Measurements from ENCODE around the gene NDE1.
"Not testable (repeated sequence)": the region's sequence is repeated elsewhere in the genome, so short reads cannot be mapped to it uniquely, and the experiment has no call there.

NDE1 gene

DNA sequence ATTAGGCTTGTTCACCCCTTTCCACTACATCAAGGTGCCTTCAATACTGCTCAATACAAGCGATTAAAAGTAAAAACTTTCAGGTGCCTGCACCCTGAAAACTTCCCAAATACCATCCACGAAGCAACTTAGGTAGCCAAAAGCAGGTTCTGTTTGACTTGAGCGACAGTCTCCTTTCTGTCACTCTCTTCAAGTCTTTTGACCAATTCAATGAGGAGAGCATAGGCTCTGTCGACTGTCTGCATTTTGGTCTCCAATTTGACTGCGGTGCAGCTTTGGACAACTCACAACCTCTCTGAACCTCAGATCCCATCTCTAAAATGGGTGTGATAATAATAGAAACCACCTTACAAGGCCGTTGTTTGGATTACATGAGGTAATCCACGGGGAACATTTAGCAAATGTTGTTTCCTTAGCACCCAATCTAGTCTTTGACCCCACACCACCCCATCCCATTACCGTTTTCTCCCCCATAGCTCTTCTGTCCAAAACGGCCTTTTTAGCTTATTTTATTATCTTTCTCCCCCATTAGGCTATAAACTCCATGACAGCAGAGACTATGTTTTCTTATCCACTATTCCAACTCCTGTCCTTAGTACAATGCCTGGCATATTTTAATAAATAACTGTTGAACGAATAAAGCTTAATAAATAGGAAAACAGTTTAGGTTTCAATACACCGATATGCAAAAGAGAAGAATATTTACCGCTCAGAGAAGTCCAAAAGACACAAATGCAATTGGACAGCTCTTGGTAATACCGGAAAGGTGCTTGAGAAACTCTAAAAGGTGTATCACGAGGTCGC, 8.1 kb upstream of the NDE1 start:
- no peak for DNase-seq (ENCODE audit: low spot score)
- Mint-ChIP-seq H3K4me3 (peak overlapping the region; percentile 93), H3K9me3 (no peaks in the 10 kb centered on the region), H3K36me3 (ENCODE audit: low read depth) (peaks cover 22% of the 10 kb centered on the region), H3K27me3 (ENCODE audit: low read depth) (no peaks in the 10 kb centered on the region), H3K27ac (peak overlapping the region; percentile 96), H3K4me1 (ENCODE audit: low read depth) (peaks cover 49% of the 10 kb centered on the region)

DNA sequence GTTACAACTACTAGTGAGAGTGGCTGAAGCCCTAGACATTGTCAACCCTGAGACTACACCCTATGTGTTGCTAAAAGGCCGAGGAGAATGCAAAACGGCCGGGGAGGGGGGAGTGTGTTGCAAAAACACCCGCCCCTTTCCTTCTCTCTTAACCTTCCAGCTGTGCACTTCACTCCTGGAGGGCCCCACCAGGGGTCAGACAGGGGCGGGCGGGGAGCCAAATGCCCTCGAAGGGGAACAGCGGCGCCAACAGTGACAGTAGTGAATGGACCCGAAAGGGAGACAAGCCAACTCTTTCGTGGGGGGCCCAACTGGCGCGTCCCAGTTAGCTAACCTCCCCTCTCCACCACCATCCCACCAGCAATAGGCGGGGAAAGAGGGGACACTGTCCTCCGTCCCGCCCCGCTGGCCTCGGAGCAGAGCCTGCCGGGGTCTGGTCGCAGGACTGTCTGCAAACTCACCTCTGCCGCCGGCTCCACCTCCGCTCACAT, 7.4 kb upstream of the NDE1 start:
- peaks cover 18% of the 10 kb centered on the region for H3K36me3 Mint-ChIP-seq (ENCODE audit: low read depth)
- H3K27ac Mint-ChIP-seq, result peak overlapping the region; percentile 96
- peak overlapping the region; percentile 93 for H3K4me3 Mint-ChIP-seq
- H3K27me3 Mint-ChIP-seq (ENCODE audit: low read depth), result no peaks in the 10 kb centered on the region
- peaks cover 46% of the 10 kb centered on the region for H3K4me1 Mint-ChIP-seq (ENCODE audit: low read depth)
- DNase-seq (ENCODE audit: low spot score), result peak; percentile 65
- H3K9me3 Mint-ChIP-seq, result no peaks in the 10 kb centered on the region

DNA sequence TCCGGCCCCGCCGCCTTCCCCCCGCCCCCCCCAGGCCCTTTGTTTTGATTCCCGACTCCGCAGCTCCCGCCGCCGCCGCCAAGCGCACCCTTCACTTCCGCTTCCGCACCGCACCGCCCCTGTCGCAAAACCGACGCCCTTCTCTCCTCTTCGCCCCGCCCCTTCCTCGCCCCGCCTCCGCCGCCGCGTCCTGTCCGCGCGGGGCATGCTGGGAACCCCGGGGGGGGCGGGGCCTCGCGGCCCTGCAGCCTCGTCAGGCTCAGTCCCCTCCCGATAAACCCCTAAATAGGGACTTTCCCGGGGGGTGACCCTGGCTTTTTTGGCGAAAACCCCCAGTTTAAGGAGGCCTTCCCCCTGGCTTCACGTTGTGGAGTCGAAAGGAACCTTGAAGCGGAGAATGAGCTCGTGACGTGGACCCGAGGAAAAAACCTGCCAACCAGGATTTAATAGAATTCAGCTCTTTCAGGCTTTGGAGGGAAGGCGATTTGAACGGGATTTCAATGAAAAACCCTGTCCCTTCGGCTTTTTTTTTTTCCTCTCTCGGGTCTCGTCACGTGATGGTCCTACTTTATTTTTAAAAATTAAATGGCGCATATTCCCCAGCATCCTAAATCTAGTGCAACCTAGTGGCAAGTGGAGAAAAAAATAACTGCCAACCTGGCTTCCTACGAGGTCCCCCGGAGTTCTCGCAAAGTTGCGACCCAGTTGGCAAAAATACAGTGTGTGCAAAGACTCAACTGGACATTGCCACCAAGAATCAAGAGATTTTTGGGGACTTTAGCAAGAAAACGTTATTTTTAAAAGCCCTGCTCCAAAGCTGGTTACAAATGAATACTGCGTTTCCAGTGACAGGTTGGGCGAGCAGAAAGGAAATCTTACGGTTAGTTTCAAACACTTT, 6.7 kb upstream of the NDE1 start, which contains the start of gene MARF1:
TSS of gene MARF1 (minus strand) at position 107 of the 898 bp plus-strand sequence. CDS start 3,921 bp downstream, outside the sequence.
- H3K27ac Mint-ChIP-seq, result peak within 1 kb of the TSS; percentile 96
- no peaks in the 10 kb centered on the region for H3K27me3 Mint-ChIP-seq (ENCODE audit: low read depth)
- DNase-seq (ENCODE audit: low spot score), result peak; percentile 99
- peak within 1 kb of the TSS; percentile 93 for H3K4me3 Mint-ChIP-seq
- no peaks in the 10 kb centered on the region for H3K9me3 Mint-ChIP-seq
- H3K4me1 Mint-ChIP-seq (ENCODE audit: low read depth), result peaks cover 45% of the 10 kb centered on the region
- H3K36me3 Mint-ChIP-seq (ENCODE audit: low read depth), result peaks cover 15% of the 10 kb centered on the region

DNA sequence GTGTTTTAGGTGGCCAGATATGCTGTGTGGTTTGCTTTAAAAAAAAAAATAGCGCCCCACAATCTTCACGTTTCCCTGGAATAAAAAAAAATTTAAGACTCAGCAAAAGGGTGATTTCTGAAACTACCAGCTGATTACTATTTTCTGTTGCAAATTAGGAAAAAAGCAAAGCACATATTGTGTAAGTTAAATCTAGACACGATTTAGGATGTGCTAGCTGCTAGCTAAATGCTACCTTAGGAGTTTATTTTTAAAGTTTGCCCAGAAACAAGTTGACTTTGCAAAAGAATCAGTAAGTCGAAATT, 6.1 kb upstream of the NDE1 start:
- H3K27me3 Mint-ChIP-seq (ENCODE audit: low read depth), result no peaks in the 10 kb centered on the region
- peaks cover 40% of the 10 kb centered on the region for H3K4me1 Mint-ChIP-seq (ENCODE audit: low read depth)
- H3K27ac Mint-ChIP-seq, result peak overlapping the region; percentile 96
- peak overlapping the region; percentile 93 for H3K4me3 Mint-ChIP-seq
- H3K9me3 Mint-ChIP-seq, result no peaks in the 10 kb centered on the region
- no peak for DNase-seq (ENCODE audit: low spot score)
- peaks cover 9% of the 10 kb centered on the region for H3K36me3 Mint-ChIP-seq (ENCODE audit: low read depth)

DNA sequence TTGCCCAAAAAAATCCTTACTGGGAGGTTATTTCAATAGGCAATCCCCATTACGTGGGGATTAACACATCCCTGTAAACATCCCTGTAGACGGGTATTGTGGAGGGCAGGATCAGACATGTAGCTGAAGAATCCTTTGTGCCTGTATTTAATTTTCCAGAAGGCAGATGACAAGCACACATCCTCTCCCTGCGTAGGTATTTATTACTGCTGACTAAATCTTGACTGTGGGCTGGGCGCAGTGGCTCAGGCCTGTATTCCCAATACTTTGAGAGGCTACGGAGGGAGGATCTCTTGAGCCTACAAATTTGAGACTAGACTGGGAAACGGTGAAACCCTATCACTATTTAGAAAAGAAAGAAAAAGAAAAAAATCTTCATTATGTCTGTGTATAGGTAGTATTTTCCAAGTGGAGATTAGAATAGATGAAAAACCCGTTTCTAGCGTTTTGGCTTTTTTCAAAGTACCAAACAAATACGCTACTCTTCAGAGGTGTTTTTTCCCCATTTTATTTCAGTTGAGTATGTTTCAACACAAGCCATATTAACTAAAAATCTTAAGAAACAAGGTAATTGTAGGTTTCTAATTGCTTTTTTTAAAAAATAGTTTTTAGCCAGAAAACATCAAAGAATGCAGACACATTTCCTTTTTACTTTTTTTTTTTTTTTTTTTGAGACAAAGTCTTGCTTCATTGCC, 5.6 kb upstream of the NDE1 start:
- Mint-ChIP-seq H3K36me3 (ENCODE audit: low read depth) (peaks cover 6% of the 10 kb centered on the region), H3K4me3 (peak overlapping the region; percentile 93), H3K27ac (peak overlapping the region; percentile 96), H3K9me3 (no peaks in the 10 kb centered on the region), H3K27me3 (ENCODE audit: low read depth) (no peaks in the 10 kb centered on the region), H3K4me1 (ENCODE audit: low read depth) (peaks cover 37% of the 10 kb centered on the region)
- no peak for DNase-seq (ENCODE audit: low spot score)

DNA sequence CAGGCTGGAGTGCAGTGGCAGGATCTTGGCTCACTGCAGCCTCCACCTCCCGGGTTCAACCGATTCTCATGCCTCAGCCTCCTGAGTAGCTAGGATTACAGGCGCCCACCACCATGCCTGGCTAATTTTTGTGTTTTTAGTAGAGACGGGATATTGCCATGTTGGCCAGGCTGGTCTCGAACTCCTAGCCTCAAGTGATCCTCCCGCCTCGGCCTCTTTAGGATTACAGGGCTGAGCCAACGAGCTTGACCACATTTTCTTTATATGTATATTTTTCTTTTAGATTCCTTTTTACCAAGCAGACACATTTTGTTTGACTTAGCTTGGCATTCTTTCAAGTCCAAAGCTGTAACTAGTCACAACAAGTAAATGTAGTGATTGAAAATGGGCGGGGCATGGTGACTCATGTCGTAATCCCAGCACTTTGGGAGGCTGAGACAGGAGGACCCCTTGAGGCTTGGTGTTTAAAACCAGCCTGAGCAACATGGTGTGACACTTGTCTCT, 5.0 kb upstream of the NDE1 start:
- not testable (repeated sequence) for H3K36me3 Mint-ChIP-seq (ENCODE audit: low read depth); H3K4me3 Mint-ChIP-seq; DNase-seq (ENCODE audit: low spot score); H3K9me3 Mint-ChIP-seq; H3K27me3 Mint-ChIP-seq (ENCODE audit: low read depth); H3K27ac Mint-ChIP-seq
- H3K4me1 Mint-ChIP-seq (ENCODE audit: low read depth), result peaks cover 36% of the 10 kb centered on the region

DNA sequence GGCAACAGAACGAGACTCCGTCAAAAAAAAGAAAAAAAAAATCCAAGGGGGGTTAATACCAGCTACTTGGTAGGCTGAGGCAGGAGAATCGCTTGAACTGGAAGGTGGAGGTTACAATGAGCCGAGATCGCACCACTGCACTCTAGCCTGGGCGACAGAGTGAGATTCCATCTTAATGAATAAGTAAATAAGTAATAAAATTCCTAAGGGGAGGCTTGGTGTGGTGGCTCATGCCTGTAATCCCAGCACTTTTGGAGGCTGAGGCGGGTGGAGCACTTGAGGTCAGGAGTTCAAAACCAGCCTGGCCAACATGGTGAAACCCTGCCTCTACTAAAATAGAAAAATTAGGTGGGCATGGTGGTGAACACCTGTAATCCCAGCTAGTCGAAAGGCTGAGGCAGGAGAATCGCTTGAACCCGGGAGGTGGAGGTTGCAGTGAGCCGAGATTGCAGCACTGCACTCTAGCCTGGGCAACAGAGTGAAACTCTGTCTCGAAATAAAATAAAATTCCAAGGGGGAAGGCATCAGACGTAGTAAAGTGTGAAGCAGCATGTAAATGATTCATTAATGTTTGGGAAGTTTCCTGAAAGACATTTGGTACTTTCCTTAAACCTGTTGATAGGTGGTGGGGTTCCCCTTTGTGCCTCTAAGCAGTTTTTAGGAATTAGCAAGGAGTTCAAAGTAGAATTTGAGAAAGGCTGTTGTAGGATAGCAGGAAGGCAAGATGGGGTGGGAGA, 3.3 kb upstream of the NDE1 start:
- not testable (repeated sequence) for H3K36me3 Mint-ChIP-seq (ENCODE audit: low read depth); H3K9me3 Mint-ChIP-seq; H3K27ac Mint-ChIP-seq; H3K27me3 Mint-ChIP-seq (ENCODE audit: low read depth); H3K4me3 Mint-ChIP-seq; DNase-seq (ENCODE audit: low spot score)
- peaks cover 23% of the 10 kb centered on the region for H3K4me1 Mint-ChIP-seq (ENCODE audit: low read depth)

DNA sequence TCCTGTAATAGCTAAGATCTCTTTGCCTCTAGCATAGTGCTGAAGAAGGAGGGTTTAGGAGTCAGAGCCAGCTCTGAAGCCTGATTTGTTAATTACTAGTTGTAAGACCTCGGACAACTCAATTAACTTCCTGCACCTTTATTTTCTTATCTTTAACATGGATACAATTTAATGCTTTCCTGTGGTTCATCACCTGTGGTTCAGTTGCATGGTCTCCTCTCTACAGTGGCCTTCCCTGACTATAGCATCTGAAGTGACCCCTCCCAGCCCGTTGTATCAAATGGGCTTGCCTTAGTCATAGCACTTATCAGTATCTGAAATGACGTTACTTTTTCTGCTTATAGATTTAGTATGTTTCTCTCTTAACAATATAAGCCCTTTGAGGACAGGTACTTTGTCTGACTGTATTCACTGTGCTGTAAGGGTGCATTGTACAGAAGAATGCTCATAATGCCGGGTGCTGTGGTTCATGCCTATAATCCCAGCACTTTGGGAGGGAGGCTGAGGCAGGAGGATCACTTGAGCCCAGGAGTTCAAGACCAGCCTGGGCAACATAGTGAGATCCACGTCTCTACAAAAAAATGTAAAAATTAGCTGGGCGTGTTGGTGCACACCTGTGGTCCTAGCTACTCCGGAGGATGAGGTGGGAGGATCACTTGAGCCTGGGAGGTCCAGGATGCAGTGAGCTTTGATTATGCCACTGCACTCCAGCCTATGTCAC, 2.6 kb upstream of the NDE1 start:
- Mint-ChIP-seq H3K36me3 (ENCODE audit: low read depth) (peaks cover 4% of the 10 kb centered on the region), H3K4me3 (no peak overlapping the region), H3K27ac (no peak overlapping the region), H3K4me1 (ENCODE audit: low read depth) (peaks cover 21% of the 10 kb centered on the region), H3K27me3 (ENCODE audit: low read depth) (no peaks in the 10 kb centered on the region), H3K9me3 (no peaks in the 10 kb centered on the region)
- DNase-seq (ENCODE audit: low spot score), result no peak

DNA sequence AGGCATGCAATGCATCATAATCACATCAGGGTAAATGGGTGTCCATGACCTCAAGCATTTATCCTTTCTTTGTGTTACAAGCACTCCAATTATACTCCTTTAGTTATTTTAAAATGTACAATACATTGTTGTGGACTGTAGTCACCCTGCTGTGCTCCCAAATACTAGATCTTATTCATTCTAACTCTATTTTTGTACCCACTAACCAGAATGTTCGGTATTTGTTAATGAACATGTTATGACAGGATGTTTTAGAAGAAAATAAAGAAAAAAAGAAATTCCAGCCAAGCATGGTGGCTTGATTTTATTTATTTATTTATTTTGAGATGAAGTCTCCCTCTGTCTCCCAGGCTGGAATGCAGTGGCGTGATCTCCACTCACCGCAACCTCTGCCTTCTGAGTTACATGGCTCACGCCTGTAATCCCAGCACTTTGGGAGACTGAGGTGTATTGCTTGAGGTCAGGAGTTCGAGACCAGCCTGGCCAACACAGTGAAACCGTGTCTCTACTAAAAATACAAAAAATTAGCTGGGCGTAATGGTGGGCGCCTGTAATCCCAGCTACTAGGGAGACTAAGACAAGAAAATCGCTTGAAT, 1.8 kb upstream of the NDE1 start:
- Mint-ChIP-seq H3K36me3 (ENCODE audit: low read depth) (peaks cover 9% of the 10 kb centered on the region), H3K4me1 (ENCODE audit: low read depth) (peaks cover 29% of the 10 kb centered on the region), H3K27me3 (ENCODE audit: low read depth) (no peaks in the 10 kb centered on the region), H3K27ac (no peak overlapping the region), H3K9me3 (no peaks in the 10 kb centered on the region), H3K4me3 (no peak overlapping the region)
- no peak for DNase-seq (ENCODE audit: low spot score)

DNA sequence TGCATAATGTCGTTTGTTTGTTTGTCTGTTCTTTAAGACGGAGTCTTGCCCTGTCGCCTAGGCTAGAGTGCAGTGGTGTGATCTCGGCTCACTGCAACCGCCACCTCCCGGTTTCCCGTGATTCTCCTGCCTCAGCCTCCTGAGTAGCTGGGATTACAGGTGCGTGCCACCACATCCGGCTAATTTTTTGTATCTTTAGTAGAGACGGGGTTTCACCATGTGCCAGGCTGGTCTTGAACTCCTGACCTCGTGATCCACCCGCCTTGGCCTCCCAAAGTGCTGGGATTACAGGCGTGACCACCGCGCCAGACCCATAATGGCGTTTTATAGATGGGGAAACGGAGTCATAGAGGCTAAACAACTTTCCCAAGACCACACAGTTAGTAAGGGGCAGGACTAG, 734 bp upstream of the NDE1 start:
- H3K9me3 Mint-ChIP-seq; DNase-seq (ENCODE audit: low spot score); H3K27me3 Mint-ChIP-seq (ENCODE audit: low read depth): not testable (repeated sequence)
- Mint-ChIP-seq H3K36me3 (ENCODE audit: low read depth) (peaks cover 11% of the 10 kb centered on the region), H3K27ac (peak overlapping the region; percentile 78), H3K4me3 (peak overlapping the region; percentile 84), H3K4me1 (ENCODE audit: low read depth) (peaks cover 24% of the 10 kb centered on the region)

DNA sequence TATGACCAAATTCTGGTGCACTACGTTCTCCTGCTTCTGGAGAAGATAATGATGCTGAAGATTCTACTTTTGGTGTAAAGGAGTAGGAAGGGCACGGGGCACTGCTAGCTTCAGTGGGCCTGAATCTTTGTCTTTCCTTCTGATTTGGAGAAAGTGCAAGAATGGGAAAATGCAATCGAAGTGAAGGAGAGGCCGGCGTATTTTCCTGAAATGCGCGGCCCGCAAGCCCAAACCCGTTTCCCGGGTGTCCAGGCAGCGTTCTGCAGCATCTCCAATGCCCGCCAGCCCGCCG, 372 bp upstream of the NDE1 start:
- H3K27ac Mint-ChIP-seq, result peak overlapping the region; percentile 78

DNA sequence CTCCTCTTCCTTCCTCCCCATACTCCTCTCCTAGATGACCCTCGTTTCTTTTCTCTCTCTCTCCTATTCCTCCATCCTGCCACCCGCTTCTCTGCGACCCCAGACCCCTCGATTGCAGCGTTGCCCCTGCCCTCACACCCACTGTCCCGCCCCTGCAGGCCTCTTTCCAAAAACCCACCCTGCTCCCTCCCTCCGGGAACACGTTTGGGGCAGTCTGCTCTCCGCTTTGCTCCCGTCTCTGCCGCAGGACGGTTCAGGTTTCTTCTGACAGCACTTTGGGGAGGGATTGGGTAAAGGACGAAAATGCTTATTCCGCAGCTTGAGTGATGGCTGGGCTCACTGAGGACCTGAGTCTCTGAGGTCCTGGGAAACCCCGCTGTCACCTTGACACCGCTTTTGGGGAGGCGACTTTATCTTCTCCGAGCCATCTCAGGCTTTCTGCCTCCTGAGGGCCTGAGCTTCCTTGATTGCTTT, 690 bp downstream of the NDE1 start:
- Mint-ChIP-seq H3K36me3 (ENCODE audit: low read depth) (peaks cover 14% of the 10 kb centered on the region), H3K27me3 (ENCODE audit: low read depth) (no peaks in the 10 kb centered on the region), H3K4me1 (ENCODE audit: low read depth) (peaks cover 22% of the 10 kb centered on the region), H3K4me3 (peak overlapping the region; percentile 93), H3K9me3 (no peaks in the 10 kb centered on the region), H3K27ac (peak overlapping the region; percentile 99)
- peak; percentile 52 for DNase-seq (ENCODE audit: low spot score)

More for the DNA sequence above, 372 bp upstream of the NDE1 start:
- H3K4me1 Mint-ChIP-seq (ENCODE audit: low read depth), result peaks cover 22% of the 10 kb centered on the region
- peaks cover 11% of the 10 kb centered on the region for H3K36me3 Mint-ChIP-seq (ENCODE audit: low read depth)
- no peaks in the 10 kb centered on the region for H3K9me3 Mint-ChIP-seq
- DNase-seq (ENCODE audit: low spot score), result no peak
- peak overlapping the region; percentile 84 for H3K4me3 Mint-ChIP-seq
- no peaks in the 10 kb centered on the region for H3K27me3 Mint-ChIP-seq (ENCODE audit: low read depth)
